Activated CD8-positive, alpha-beta T cell treated with anti-CD3 and anti-CD28 coated beads, Interleukin-2, amount 10 ng/mL, durations not matched to agents 7 days and 5 days (primary cell): ENCODE measurements around the gene CNGB1. TPM values are rescaled to one million over a fixed set of nuclear protein-coding genes. Genes with fewer than 3 reads are reported as not detected.
"Not testable (repeated sequence)": the region's sequence is repeated elsewhere in the genome, so short reads cannot be mapped to it uniquely, and the experiment has no call there.

Source experiments
- ATAC-seq: fragments of 150-1000 bp; cut with Tn5 transposase; one replicate; pipeline ENCODE4 v1.10.0; 2021; ENCODE audit warnings: moderate library complexity
- CTCF ChIA-PET: fragments of 350-600 bp; sonication (Branson Sonifier 250); formaldehyde crosslinking; loops from one replicate; lab custom pipeline; 2021; ENCODE audit warnings: antibody characterized with exemption; lab: Charles Lee
- POLR2A ChIA-PET: fragments of 350-600 bp; sonication (Branson Sonifier 250); formaldehyde crosslinking; loops from one replicate; lab custom pipeline; 2021; ENCODE audit warnings: antibody characterized with exemption; lab: Charles Lee
- DNase-seq: peaks from one replicate; pipeline ENCODE4 v3.0.0-alpha.2; 2020
- H3K27ac Mint-ChIP-seq: one replicate; pipeline ENCODE4 v1.8.0; 2021; ENCODE audit warnings: mild to moderate bottlenecking, mixed read lengths
- H3K27me3 Mint-ChIP-seq: one replicate; pipeline ENCODE4 v1.8.0; 2021; ENCODE audit warnings: low read depth, mixed read lengths
- H3K36me3 Mint-ChIP-seq: one replicate; pipeline ENCODE4 v1.8.0; 2021; ENCODE audit warnings: low read depth, mixed read lengths
- H3K4me1 Mint-ChIP-seq: one replicate; pipeline ENCODE4 v1.8.0; 2021; ENCODE audit warnings: low read depth, mixed read lengths
- H3K4me3 Mint-ChIP-seq: one replicate; pipeline ENCODE4 v1.8.0; 2021; ENCODE audit warnings: mild to moderate bottlenecking, mixed read lengths
- H3K9me3 Mint-ChIP-seq: one replicate; pipeline ENCODE4 v1.8.0; 2022; ENCODE audit warnings: mixed read lengths; ENCODE audit not compliant: insufficient read depth
- total RNA-seq, 2 experiments: library from RNA; stranded (reverse); gene quantifications; one replicate each; pipeline ENCODE4 v1.2.3, GENCODE V29; 2021

The CNGB1 gene
- total RNA-seq, 2 experiments from 2014 or later, result not detected

GRCh38 chr16:57886427-57886826, 84.5 kb downstream of the CNGB1 start:
- H3K4me3 Mint-ChIP-seq, result no peak overlapping the region
- no peak for DNase-seq
- no peaks in the 10 kb centered on the region for H3K9me3 Mint-ChIP-seq
- H3K27me3 Mint-ChIP-seq, result peaks cover 52% of the 10 kb centered on the region
- ChIA-PET CTCF (interaction anchor here (1.2 kb wide), 1 partner anchor 151 kb away, joined by 3 read pairs; the partner anchor contains the start of gene KATNB1), POLR2A (no interaction called here)
- H3K36me3 Mint-ChIP-seq, result no peaks in the 10 kb centered on the region
- no peak overlapping the region for H3K27ac Mint-ChIP-seq
- ATAC-seq, result no peak
- H3K4me1 Mint-ChIP-seq, result no peaks in the 10 kb centered on the region

- no peak overlapping the region for H3K27ac Mint-ChIP-seq
- peaks cover 49% of the 10 kb centered on the region for H3K27me3 Mint-ChIP-seq
- ATAC-seq, result no peak
- POLR2A ChIA-PET, result no interaction called here
- no peaks in the 10 kb centered on the region for H3K9me3 Mint-ChIP-seq
- no peaks in the 10 kb centered on the region for H3K36me3 Mint-ChIP-seq
- H3K4me1 Mint-ChIP-seq, result no peaks in the 10 kb centered on the region
- H3K4me3 Mint-ChIP-seq, result no peak overlapping the region
- CTCF ChIA-PET, result interaction anchor here (1.7 kb wide), 1 partner anchor 15 kb away, joined by 6 read pairs; no protein-coding TSS in a partner anchor
- DNase-seq, result no peak
Measured at GRCh38 chr16:57884655-57885133, 86.2 kb downstream of the CNGB1 start.

- H3K4me3 Mint-ChIP-seq, result no peak overlapping the region
- DNase-seq, result no peak
- H3K4me1 Mint-ChIP-seq, result no peaks in the 10 kb centered on the region
- H3K27me3 Mint-ChIP-seq, result peaks cover 48% of the 10 kb centered on the region
- H3K36me3 Mint-ChIP-seq, result no peaks in the 10 kb centered on the region
- H3K9me3 Mint-ChIP-seq, result no peaks in the 10 kb centered on the region
- H3K27ac Mint-ChIP-seq, result no peak overlapping the region
- POLR2A ChIA-PET, result no interaction called here
- no peak for ATAC-seq
- CTCF ChIA-PET, result interaction anchor here (1.7 kb wide), 1 partner anchor 15 kb away, joined by 6 read pairs; no protein-coding TSS in a partner anchor
Measured at GRCh38 chr16:57883953-57884654, 86.8 kb downstream of the CNGB1 start.

- H3K4me3 Mint-ChIP-seq, result no peak overlapping the region
- CTCF ChIA-PET, result interaction anchor here (1.7 kb wide), 1 partner anchor 16 kb away, joined by 6 read pairs; no protein-coding TSS in a partner anchor
- no peak overlapping the region for H3K27ac Mint-ChIP-seq
- no peaks in the 10 kb centered on the region for H3K9me3 Mint-ChIP-seq
- POLR2A ChIA-PET, result no interaction called here
- H3K27me3 Mint-ChIP-seq, result peaks cover 48% of the 10 kb centered on the region
- no peaks in the 10 kb centered on the region for H3K4me1 Mint-ChIP-seq
- H3K36me3 Mint-ChIP-seq, result no peaks in the 10 kb centered on the region
- ATAC-seq, result no peak
- DNase-seq, result no peak
Measured at GRCh38 chr16:57883480-57883879, 87.4 kb downstream of the CNGB1 start.

GRCh38 chr16:57882792-57883191, 88.1 kb downstream of the CNGB1 start:
- Mint-ChIP-seq H3K9me3 (no peaks in the 10 kb centered on the region), H3K36me3 (no peaks in the 10 kb centered on the region), H3K4me1 (no peaks in the 10 kb centered on the region), H3K27me3 (peaks cover 44% of the 10 kb centered on the region), H3K27ac (no peak overlapping the region), H3K4me3 (no peak overlapping the region)
- ChIA-PET POLR2A (no interaction called here), CTCF (interaction anchor here (1.7 kb wide), 1 partner anchor 16 kb away, joined by 6 read pairs; no protein-coding TSS in a partner anchor)
- no peak for DNase-seq
- ATAC-seq, result no peak

- no peaks in the 10 kb centered on the region for H3K36me3 Mint-ChIP-seq
- no peaks in the 10 kb centered on the region for H3K4me1 Mint-ChIP-seq
- ChIA-PET CTCF (no interaction called here), POLR2A (no interaction called here)
- H3K27me3 Mint-ChIP-seq, result peaks cover 44% of the 10 kb centered on the region
- H3K27ac Mint-ChIP-seq, result no peak overlapping the region
- H3K4me3 Mint-ChIP-seq, result no peak overlapping the region
- DNase-seq, result no peak
- no peak for ATAC-seq
- no peaks in the 10 kb centered on the region for H3K9me3 Mint-ChIP-seq
Measured at GRCh38 chr16:57882206-57882605, 88.7 kb downstream of the CNGB1 start.

- H3K4me1 Mint-ChIP-seq, result no peaks in the 10 kb centered on the region
- POLR2A ChIA-PET, result no interaction called here
- CTCF ChIA-PET, result no interaction called here
- H3K9me3 Mint-ChIP-seq, result no peaks in the 10 kb centered on the region
- no peak overlapping the region for H3K27ac Mint-ChIP-seq
- no peaks in the 10 kb centered on the region for H3K36me3 Mint-ChIP-seq
- ATAC-seq, result no peak
- H3K27me3 Mint-ChIP-seq, result peaks cover 29% of the 10 kb centered on the region
- H3K4me3 Mint-ChIP-seq, result no peak overlapping the region
- DNase-seq, result no peak
Measured at GRCh38 chr16:57878586-57878985, 92.3 kb downstream of the CNGB1 start.

GRCh38 chr16:57876210-57876609, 94.7 kb downstream of the CNGB1 start:
- Mint-ChIP-seq H3K36me3 (no peaks in the 10 kb centered on the region), H3K4me1 (no peaks in the 10 kb centered on the region), H3K4me3 (no peak overlapping the region), H3K27ac (no peak overlapping the region), H3K9me3 (no peaks in the 10 kb centered on the region), H3K27me3 (peaks cover 14% of the 10 kb centered on the region)
- ChIA-PET POLR2A (no interaction called here), CTCF (no interaction called here)
- DNase-seq (no peak), ATAC-seq (no peak)

GRCh38 chr16:57875347-57875746, 95.6 kb downstream of the CNGB1 start:
- Mint-ChIP-seq H3K4me1 (no peaks in the 10 kb centered on the region), H3K9me3 (no peaks in the 10 kb centered on the region), H3K27ac (no peak overlapping the region), H3K36me3 (no peaks in the 10 kb centered on the region), H3K27me3 (peaks cover 10% of the 10 kb centered on the region), H3K4me3 (no peak overlapping the region)
- ATAC-seq (no peak), DNase-seq (no peak)
- ChIA-PET POLR2A (no interaction called here), CTCF (no interaction called here)

GRCh38 chr16:57873218-57873617, 97.7 kb downstream of the CNGB1 start:
- Mint-ChIP-seq H3K27ac (no peak overlapping the region), H3K4me3 (no peak overlapping the region), H3K36me3 (no peaks in the 10 kb centered on the region), H3K9me3 (no peaks in the 10 kb centered on the region), H3K4me1 (no peaks in the 10 kb centered on the region), H3K27me3 (peaks cover 7% of the 10 kb centered on the region)
- no peak for DNase-seq
- POLR2A ChIA-PET, result no interaction called here
- no peak for ATAC-seq
- CTCF ChIA-PET, result no interaction called here

- POLR2A ChIA-PET, ATAC-seq, H3K27me3 Mint-ChIP-seq, H3K27ac Mint-ChIP-seq, H3K4me1 Mint-ChIP-seq, H3K36me3 Mint-ChIP-seq, CTCF ChIA-PET, H3K4me3 Mint-ChIP-seq, H3K9me3 Mint-ChIP-seq, DNase-seq: not testable (repeated sequence)
Measured at GRCh38 chr16:57872764-57873163, 98.2 kb downstream of the CNGB1 start.

GRCh38 chr16:57871456-57871855, 99.5 kb downstream of the CNGB1 start:
- H3K9me3 Mint-ChIP-seq, result no peaks in the 10 kb centered on the region
- no peaks in the 10 kb centered on the region for H3K4me1 Mint-ChIP-seq
- no peak overlapping the region for H3K4me3 Mint-ChIP-seq
- no peaks in the 10 kb centered on the region for H3K36me3 Mint-ChIP-seq
- H3K27me3 Mint-ChIP-seq, result peaks cover 6% of the 10 kb centered on the region
- no peak for DNase-seq
- no peak overlapping the region for H3K27ac Mint-ChIP-seq
- CTCF ChIA-PET, result no interaction called here
- POLR2A ChIA-PET, result no interaction called here
- ATAC-seq, result no peak
